ENCODE results near the gene KCNH4.

- TF ChIP-seq, protein P1, sequence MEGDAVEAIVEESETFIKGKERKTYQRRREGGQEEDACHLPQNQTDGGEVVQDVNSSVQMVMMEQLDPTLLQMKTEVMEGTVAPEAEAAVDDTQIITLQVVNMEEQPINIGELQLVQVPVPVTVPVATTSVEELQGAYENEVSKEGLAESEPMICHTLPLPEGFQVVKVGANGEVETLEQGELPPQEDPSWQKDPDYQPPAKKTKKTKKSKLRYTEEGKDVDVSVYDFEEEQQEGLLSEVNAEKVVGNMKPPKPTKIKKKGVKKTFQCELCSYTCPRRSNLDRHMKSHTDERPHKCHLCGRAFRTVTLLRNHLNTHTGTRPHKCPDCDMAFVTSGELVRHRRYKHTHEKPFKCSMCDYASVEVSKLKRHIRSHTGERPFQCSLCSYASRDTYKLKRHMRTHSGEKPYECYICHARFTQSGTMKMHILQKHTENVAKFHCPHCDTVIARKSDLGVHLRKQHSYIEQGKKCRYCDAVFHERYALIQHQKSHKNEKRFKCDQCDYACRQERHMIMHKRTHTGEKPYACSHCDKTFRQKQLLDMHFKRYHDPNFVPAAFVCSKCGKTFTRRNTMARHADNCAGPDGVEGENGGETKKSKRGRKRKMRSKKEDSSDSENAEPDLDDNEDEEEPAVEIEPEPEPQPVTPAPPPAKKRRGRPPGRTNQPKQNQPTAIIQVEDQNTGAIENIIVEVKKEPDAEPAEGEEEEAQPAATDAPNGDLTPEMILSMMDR (IDR thresholded peaks at IDR 0.05; ENCODE audit: borderline replicate concordance, extremely low read depth, low read length, poor library complexity, severe bottlenecking), result no peak
- no peak for TF ChIP-seq EZH2 (IDR thresholded peaks at IDR 0.05; ENCODE audit: borderline replicate concordance, low read depth, low read length, severe bottlenecking)
Measured at GRCh38 chr17:42187833-42188232, 6.9 kb upstream of the KCNH4 start.

All from DND-41 (cell line).